Activated naive CD4-positive, alpha-beta T cell treated with anti-CD3 and anti-CD28 coated beads, Interleukin-2, amount 50 U/mL, for 24 hours (primary cell): Measurements from ENCODE around the gene GOLGA6C.
"Not testable (repeated sequence)": the region's sequence is repeated elsewhere in the genome, so short reads cannot be mapped to it uniquely, and the experiment has no call there.

Experiments
- H3K27ac Mint-ChIP-seq: one replicate; pipeline ENCODE4 v1.8.0; 2021; ENCODE audit warnings: mild to moderate bottlenecking, mixed read lengths
- H3K27me3 Mint-ChIP-seq: one replicate; pipeline ENCODE4 v1.8.0; 2021; ENCODE audit warnings: mixed read lengths
- H3K36me3 Mint-ChIP-seq: one replicate; pipeline ENCODE4 v1.8.0; 2021; ENCODE audit warnings: mixed read lengths
- H3K4me1 Mint-ChIP-seq: one replicate; pipeline ENCODE4 v1.8.0; 2021; ENCODE audit warnings: mixed read lengths
- H3K4me3 Mint-ChIP-seq: one replicate; pipeline ENCODE4 v1.8.0; 2021; ENCODE audit warnings: mild to moderate bottlenecking, mixed read lengths
- H3K9me3 Mint-ChIP-seq: one replicate; pipeline ENCODE4 v1.8.0; 2021; ENCODE audit warnings: mixed read lengths

The GOLGA6C gene

DNA sequence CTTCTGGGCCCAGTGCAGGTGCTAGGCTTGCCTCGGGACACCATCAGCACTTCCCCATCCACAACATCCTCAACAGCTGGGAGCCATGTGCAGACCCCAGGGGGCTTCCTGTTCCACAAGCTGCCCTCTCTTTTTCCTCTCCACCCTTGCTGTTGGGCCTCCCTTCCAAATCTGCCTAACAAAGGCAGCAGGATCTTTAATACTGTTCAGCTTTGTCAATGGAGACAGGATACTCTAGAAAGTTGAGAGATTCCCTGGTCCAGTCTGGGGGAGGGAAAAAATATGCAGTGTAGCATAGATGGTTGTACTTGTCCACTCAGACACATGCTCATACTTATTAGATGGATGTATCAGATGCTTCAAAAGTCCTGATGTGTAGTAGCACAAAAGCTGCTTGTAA, 20.4 kb downstream of the GOLGA6C start:
- not testable (repeated sequence) for H3K9me3 Mint-ChIP-seq, H3K4me1 Mint-ChIP-seq, H3K27me3 Mint-ChIP-seq, H3K27ac Mint-ChIP-seq, H3K36me3 Mint-ChIP-seq, H3K4me3 Mint-ChIP-seq

DNA sequence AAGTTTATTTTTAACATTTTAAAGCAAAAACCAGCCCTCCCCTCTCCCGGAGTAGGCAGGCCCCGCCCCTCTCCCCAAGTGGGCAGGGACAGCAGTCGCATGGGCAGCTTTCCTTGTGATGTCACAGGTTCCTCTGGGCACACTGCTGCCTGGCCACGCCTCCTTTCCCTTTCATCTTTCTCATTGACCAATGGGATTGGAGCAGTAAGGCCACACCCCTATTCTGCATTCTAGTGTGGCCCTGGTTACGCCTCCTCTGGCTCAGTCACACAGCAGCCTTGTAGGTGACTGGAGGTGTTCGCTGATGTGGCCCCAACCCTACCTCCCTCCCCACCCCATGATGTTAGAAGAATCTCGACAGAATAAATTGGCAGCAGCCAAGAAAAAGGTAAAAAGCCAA, 24.4 kb downstream of the GOLGA6C start, which contains the start of gene GOLGA6D:
TSS of gene GOLGA6D (plus strand) at position 264 of the 400 bp plus-strand sequence. CDS start at position 305, 41 bp downstream.
- not testable (repeated sequence) for H3K9me3 Mint-ChIP-seq, H3K4me3 Mint-ChIP-seq, H3K4me1 Mint-ChIP-seq, H3K27me3 Mint-ChIP-seq, H3K27ac Mint-ChIP-seq, H3K36me3 Mint-ChIP-seq

DNA sequence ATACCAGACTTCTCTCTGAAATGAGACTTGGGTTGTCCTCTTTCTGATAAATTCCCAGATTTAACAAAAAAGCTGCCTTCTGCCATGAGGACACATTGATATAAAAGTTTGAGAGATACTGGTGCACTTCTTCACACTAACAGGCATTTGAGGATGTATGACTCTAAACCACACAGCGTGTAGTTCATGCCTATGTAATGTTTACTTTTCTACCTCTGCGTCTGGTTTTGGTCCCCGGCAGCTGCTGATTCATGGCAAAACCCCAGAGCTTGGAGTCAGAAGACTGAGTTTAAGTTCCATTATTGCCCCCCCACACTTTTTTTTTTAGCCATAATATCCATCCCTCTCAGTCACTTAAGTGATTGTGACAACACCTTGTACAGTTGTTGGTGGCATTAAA, 26.0 kb downstream of the GOLGA6C start:
- not testable (repeated sequence) for H3K27me3 Mint-ChIP-seq, H3K9me3 Mint-ChIP-seq, H3K36me3 Mint-ChIP-seq, H3K27ac Mint-ChIP-seq, H3K4me3 Mint-ChIP-seq, H3K4me1 Mint-ChIP-seq

DNA sequence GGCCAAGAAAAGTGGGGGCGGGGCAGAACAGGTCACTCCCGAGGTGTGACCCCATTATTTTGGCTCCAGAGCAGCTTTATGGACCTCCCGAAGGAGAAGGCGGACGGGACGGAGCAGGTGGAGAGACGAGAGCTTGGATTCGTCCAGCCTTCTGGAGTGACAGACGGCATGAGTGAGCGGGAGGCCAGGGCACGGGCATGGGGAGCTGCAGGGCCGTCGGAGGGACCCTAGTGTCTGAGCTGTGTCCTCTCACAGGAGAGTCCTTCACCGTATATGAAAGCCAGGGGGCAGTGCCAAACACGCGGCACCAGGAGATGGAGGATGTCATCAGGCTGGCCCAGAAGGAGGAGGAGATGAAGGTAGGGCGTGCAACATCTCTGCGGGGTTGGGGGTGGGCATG, 35.5 kb downstream of the GOLGA6C start:
- H3K27me3 Mint-ChIP-seq, H3K9me3 Mint-ChIP-seq, H3K4me3 Mint-ChIP-seq, H3K27ac Mint-ChIP-seq, H3K4me1 Mint-ChIP-seq, H3K36me3 Mint-ChIP-seq: not testable (repeated sequence)

DNA sequence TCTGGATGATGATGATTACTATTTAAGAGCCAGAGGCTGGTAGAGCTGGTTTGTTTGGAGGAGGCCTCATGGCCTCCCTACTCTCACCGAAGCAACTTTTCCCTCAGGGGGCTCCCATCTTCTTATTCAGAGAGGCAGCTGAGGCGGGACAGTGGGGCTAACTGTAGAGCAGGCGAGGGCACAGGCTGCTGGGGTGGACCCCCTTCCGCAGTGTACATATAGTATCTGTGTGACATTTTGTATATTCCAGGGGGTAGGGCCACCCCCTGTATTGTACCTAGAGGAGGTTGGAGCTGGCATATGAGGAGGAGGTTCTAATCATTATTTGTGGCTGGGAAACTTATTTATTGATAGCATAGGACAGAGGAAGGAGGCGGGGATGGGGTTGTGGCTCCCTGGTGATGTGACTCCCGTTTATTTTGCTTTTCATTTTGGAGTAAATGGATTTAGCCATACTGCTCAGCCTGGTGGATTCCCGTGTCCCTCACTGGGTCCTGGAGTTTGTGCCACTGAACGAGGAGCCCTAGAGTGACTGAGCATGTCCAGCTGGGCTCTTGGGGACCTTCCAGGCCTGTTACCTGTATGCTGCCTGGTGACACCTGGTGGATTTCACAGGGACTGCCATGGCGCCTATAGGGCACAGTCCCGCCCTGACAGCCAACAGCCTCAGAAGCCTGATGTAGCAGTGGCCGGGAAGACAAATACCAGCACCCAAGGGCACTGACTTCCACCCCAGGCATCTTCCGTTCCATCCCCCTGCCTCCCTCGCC, 40.6 kb downstream of the GOLGA6C start:
- not testable (repeated sequence) for H3K36me3 Mint-ChIP-seq, H3K4me1 Mint-ChIP-seq, H3K4me3 Mint-ChIP-seq, H3K27me3 Mint-ChIP-seq, H3K9me3 Mint-ChIP-seq, H3K27ac Mint-ChIP-seq

DNA sequence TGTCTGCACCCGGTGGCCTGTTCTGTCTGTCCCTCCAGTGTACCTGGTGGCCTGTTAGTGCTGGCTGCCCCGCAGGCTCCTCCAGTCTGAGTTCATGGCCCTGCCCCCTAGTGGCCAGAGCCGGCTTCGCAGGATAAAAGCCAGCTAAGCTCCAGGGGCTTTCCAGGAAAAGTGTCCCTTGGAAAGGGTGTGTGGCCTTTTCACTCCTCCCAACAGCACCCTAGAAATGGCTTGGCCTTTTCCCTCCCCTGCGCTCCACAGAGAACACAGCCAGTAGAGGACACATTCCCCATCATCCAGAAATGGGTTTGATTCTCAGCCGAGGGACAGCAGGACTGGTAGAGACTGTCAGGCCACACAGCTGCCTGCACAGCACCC, 41.2 kb downstream of the GOLGA6C start:
- not testable (repeated sequence) for H3K4me1 Mint-ChIP-seq, H3K9me3 Mint-ChIP-seq, H3K27ac Mint-ChIP-seq, H3K27me3 Mint-ChIP-seq, H3K4me3 Mint-ChIP-seq, H3K36me3 Mint-ChIP-seq

DNA sequence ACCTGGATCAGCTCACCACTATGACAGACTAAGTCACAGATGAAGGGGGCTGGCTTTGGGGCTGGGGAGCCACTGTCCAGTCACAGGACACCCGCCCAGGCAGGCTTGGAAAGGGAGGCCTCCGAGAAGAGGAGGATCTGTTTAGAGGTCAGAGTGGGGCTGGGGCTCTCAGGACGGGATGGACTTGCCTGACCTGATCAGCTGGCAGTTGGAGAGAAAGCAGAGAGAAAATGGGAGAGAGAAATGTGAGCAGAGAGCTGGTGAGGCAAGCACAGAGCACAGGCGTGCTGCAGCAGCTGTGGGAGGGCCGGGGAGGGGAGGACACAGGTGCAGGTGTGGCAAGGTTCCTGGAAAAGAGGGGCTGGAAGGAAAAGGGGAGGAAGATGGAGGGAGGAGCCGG, 41.9 kb downstream of the GOLGA6C start:
- not testable (repeated sequence) for H3K27ac Mint-ChIP-seq, H3K27me3 Mint-ChIP-seq, H3K4me1 Mint-ChIP-seq, H3K9me3 Mint-ChIP-seq, H3K36me3 Mint-ChIP-seq, H3K4me3 Mint-ChIP-seq

DNA sequence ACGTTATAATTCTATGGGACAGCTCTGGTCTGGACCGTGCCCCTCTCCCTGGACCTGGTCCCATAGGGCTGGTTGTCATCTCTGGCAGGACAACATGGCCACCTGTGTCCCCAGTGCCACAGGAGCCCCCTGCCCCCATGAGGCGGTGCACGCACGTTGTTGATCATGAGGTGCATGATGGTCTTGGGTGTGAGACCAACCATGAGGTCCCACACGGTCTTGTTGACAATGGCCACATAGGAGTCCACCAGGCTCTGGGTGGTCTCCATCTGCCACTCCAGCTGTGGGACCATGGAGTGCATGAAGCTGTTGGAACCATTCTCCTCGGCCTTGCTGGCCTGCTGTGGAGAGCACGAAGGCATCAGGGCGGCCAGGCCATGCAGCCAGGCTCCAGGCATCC, 44.2 kb downstream of the GOLGA6C start:
- peaks cover 6% of the 10 kb centered on the region for H3K27me3 Mint-ChIP-seq
- H3K4me3 Mint-ChIP-seq, result no peak overlapping the region
- no peaks in the 10 kb centered on the region for H3K9me3 Mint-ChIP-seq
- no peaks in the 10 kb centered on the region for H3K4me1 Mint-ChIP-seq
- H3K27ac Mint-ChIP-seq, result no peak overlapping the region
- no peaks in the 10 kb centered on the region for H3K36me3 Mint-ChIP-seq

DNA sequence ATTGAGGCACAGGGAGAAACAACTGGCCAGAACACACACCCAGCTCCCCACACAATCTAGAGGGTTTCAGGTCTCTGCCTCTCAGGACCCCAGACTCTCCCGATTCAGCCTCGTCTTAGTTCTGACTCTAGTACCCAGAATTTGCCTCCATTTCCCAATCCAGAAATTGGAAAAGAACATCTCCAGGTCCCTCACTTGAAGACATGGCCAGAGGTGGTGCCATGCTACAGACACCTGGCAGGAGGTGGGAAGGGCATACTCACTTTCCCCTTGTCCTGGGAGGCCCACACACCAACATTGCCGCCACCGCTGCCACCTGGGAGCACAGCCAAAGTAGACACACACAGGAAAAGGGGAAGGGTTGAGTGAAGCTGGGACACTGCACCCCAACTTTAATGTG, 44.6 kb downstream of the GOLGA6C start:
- not testable (repeated sequence) for H3K9me3 Mint-ChIP-seq, H3K27ac Mint-ChIP-seq, H3K4me3 Mint-ChIP-seq, H3K4me1 Mint-ChIP-seq, H3K27me3 Mint-ChIP-seq, H3K36me3 Mint-ChIP-seq

DNA sequence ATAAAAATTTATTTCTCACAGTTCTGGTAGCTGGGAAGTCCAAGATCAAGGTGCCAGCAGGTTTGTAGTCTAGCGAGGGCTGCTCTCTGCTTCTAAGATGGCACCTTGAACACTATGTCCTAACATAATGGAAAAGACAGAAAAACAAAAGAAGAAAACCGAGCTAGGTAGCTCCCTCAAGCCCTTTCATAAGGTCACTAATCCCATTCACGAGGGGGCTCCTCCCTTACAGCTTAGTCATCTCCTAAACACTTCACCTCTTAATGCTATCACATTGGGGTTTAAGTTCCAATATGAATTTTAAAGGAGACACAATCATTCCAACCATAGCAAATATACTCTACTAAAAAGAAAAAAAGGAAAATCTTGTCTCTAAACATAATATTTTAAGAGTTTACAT, 48.1 kb downstream of the GOLGA6C start:
- H3K27me3 Mint-ChIP-seq, result peaks cover 13% of the 10 kb centered on the region
- no peak overlapping the region for H3K4me3 Mint-ChIP-seq
- H3K9me3 Mint-ChIP-seq, result no peaks in the 10 kb centered on the region
- no peaks in the 10 kb centered on the region for H3K4me1 Mint-ChIP-seq
- no peak overlapping the region for H3K27ac Mint-ChIP-seq
- no peaks in the 10 kb centered on the region for H3K36me3 Mint-ChIP-seq

DNA sequence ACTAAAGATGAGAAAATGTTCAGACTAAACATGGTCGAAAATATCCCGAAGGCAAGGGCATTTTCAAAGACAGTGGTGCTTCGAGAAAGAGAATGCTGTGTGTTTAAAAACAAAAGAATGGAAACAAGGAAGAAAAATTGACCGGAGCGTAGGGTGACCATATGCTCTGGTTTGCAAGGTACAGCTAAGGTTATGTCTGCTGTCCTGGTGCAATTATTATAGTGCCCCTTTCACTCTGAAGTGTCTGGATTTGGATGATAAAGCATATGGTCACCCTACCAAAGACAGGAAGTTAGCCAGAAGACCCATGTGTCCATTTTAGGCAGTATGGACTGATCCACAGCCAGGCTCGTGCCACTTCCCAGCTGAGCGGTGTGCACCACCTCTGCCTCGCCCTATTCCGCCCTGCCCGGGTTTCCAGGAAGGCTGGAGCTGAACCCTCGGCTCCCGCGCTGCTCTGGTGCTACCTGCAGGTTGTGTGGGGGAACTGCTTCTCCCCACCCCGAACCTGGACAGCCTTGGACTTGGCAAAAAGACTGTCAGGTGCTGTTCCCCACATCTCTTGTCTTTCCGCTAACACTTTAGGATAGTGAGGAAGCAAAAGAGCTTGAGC, 49.8 kb downstream of the GOLGA6C start:
- H3K27me3 Mint-ChIP-seq, result peaks cover 13% of the 10 kb centered on the region
- H3K27ac Mint-ChIP-seq, result no peak overlapping the region
- H3K36me3 Mint-ChIP-seq, result no peaks in the 10 kb centered on the region
- no peak overlapping the region for H3K4me3 Mint-ChIP-seq
- no peaks in the 10 kb centered on the region for H3K4me1 Mint-ChIP-seq
- no peaks in the 10 kb centered on the region for H3K9me3 Mint-ChIP-seq

DNA sequence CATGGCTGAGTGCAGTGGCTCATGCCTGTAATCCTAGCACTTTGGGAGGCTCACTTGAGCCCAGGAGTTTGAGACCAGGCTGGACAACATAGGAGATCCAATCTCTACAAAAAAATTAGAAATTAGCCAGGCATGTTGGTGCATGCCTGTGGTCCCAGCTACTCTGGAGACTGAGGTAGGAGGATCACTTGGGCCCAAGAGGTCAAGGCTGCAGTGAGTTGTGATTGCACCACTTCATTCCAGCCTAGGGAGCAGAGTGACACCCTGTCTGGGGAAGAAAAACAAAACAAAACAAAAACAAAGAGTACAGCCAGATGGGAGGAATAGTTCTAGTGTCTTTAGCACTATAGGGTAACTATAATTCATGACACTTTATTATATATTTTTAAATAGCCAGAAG, 51.6 kb downstream of the GOLGA6C start:
- Mint-ChIP-seq H3K36me3 (no peaks in the 10 kb centered on the region), H3K27me3 (peaks cover 13% of the 10 kb centered on the region), H3K4me3 (no peak overlapping the region), H3K27ac (no peak overlapping the region), H3K9me3 (no peaks in the 10 kb centered on the region), H3K4me1 (no peaks in the 10 kb centered on the region)

DNA sequence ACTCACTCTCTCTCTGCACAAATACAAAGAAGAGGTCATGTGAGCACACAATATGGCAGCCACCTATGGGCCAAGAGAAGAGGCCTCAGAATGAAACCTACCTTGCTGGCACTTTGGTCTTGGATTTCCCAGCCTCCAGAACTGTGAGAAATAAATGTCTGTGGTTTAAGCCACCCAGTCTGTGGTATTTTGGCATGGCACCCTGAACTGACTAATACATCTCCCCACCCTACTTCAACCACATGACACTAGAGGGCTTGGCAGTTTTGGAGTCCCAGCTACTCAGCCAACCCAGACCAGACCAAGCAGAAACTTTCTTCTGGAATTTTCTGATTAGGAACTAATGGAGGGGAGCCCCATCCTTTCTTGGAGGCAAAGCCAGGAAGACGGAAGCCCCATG, 54.4 kb downstream of the GOLGA6C start:
- H3K27me3 Mint-ChIP-seq, H3K4me3 Mint-ChIP-seq, H3K4me1 Mint-ChIP-seq, H3K27ac Mint-ChIP-seq, H3K36me3 Mint-ChIP-seq, H3K9me3 Mint-ChIP-seq: not testable (repeated sequence)

DNA sequence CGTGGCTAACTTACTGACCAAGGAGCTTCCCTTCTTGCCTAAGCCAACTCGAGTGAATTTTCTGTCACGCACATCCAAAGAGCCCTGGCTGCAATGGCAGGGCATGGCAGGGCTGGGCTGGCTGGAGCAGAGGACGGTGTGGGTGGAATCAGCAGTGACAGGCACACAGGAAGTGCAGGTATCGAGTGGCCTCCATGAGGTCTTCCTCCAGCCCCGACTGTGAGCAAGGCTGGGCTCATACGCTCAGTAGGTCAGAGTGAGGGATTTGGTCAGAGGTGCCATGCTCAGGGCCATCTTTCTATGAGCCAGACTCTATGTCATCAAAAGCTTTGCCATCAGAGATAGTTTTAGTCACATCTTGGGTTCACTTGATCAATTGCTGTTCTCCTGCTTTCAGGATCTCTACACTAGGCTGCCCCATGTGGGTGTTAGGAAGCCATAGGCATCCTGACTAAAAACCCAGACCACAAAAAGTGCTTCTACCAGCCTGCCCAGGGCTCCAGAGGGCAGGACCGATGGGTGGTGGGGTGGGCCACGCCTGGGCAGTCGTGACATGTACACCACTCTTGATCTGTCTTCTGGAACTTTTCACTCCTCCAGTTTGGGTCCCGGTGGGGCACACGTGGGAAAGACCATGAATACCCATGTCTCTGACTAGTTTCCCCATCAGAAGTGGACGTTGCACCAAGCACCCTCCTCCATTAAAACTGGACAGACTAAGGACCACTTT, 55.1 kb downstream of the GOLGA6C start:
- H3K36me3 Mint-ChIP-seq, result no peaks in the 10 kb centered on the region

DNA sequence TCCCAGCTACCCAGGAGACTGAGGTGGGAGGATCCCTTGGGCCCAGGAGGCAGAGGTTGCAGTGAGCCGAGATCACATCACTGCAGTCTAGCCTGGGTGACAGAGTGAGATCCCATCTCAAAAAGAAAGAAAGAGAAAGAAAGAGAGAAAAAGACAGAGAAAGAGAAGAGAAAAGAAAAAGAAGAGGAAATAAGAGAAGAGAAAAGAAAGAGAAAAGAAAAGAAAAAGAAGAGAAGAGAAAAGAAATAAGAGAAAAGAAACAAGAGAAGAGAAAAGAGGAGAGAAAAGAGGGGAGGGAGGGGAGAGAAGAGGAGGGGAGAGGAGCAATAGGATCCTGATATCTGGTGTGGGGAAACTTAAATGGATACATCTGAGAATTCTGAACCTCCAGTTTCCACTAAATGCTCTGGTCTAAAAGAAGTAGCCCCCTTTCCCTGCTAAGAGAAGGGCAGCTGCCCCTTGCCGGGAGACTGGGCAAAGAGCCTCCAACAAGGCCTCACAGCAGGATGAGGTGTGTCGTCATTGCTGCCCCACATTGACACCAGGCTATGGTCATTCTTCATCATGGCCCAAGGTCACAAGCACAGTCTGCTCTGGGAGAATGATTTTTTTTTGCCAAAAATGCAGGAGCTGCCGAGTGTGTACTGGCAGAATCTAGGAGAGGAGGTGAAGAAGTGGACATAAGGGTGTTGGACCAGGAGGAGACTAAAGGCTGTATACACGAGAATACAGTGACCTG, 56.6 kb downstream of the GOLGA6C start:
- no peaks in the 10 kb centered on the region for H3K9me3 Mint-ChIP-seq
- no peak overlapping the region for H3K27ac Mint-ChIP-seq
- H3K27me3 Mint-ChIP-seq, result peaks cover 2% of the 10 kb centered on the region
- H3K36me3 Mint-ChIP-seq, result no peaks in the 10 kb centered on the region
- no peak overlapping the region for H3K4me3 Mint-ChIP-seq
- H3K4me1 Mint-ChIP-seq, result no peaks in the 10 kb centered on the region

More for the DNA sequence above, 55.1 kb downstream of the GOLGA6C start:
- Mint-ChIP-seq H3K9me3 (no peaks in the 10 kb centered on the region), H3K27me3 (peaks cover 4% of the 10 kb centered on the region), H3K27ac (no peak overlapping the region), H3K4me1 (no peaks in the 10 kb centered on the region), H3K4me3 (no peak overlapping the region)
